SK-N-SH treated with all-trans-retinoic acid at 6 μM for 48 hours (cell line): Measurements from ENCODE around the gene FECH.

Source experiments
- ATAC-seq: fragments of 200-7000 bp; cut with Tn5 transposase; 3 replicates; pipeline ENCODE4 v1.9.1; 2020; ENCODE audit warnings: mild to moderate bottlenecking, moderate library complexity
- ARNTL ChIP-seq: fragments of 450-650 bp; formaldehyde crosslinking; IDR thresholded peaks from 2 replicates; pipeline ENCODE4 v1.5.0; 2020; ENCODE audit warnings: low read depth, mild to moderate bottlenecking, moderate library complexity, borderline replicate concordance
- BACH2 ChIP-seq: fragments of 250-450 bp; sonication (Bioruptor Pico); IDR thresholded peaks from 2 replicates; pipeline ENCODE4 v1.9.0; 2021; ENCODE audit warnings: mild to moderate bottlenecking, borderline replicate concordance
- CREB5 ChIP-seq: fragments of 250-450 bp; sonication (Bioruptor Pico); IDR thresholded peaks from 2 replicates; pipeline ENCODE4 v1.5.1; 2020; ENCODE audit warnings: low read depth, mild to moderate bottlenecking, moderate library complexity
- CSDC2 ChIP-seq: fragments of 250-450 bp; sonication (Bioruptor Pico); IDR thresholded peaks from 2 replicates; pipeline ENCODE4 v1.5.0; 2020; ENCODE audit warnings: mild to moderate bottlenecking, moderate library complexity
- ESRRG ChIP-seq: fragments of 250-450 bp; sonication (Bioruptor Pico); IDR thresholded peaks from 2 replicates; pipeline ENCODE4 v1.6.1; 2021; ENCODE audit warnings: mild to moderate bottlenecking
- GLIS3 ChIP-seq: fragments of 250-450 bp; sonication (Bioruptor Pico); IDR thresholded peaks from 2 replicates; pipeline ENCODE4 v1.5.0; 2020; ENCODE audit warnings: mild to moderate bottlenecking, moderate library complexity
- ISL1 ChIP-seq: fragments of 250-450 bp; sonication (Bioruptor Pico); IDR thresholded peaks from 2 replicates; pipeline ENCODE4 v2.1.2; 2022; ENCODE audit warnings: mild to moderate bottlenecking, moderate library complexity
- OSR1 ChIP-seq: fragments of 250-450 bp; sonication (Bioruptor Pico); IDR thresholded peaks from 2 replicates; pipeline ENCODE4 v1.8.0; 2022; ENCODE audit warnings: moderate library complexity, mild to moderate bottlenecking, inconsistent platforms
- PATZ1 ChIP-seq: fragments of 250-450 bp; sonication (Bioruptor Pico); IDR thresholded peaks from 2 replicates; pipeline ENCODE4 v1.8.0; 2020; ENCODE audit warnings: mild to moderate bottlenecking, moderate library complexity, borderline replicate concordance
- PPARA ChIP-seq: fragments of 250-450 bp; sonication (Bioruptor Pico); IDR thresholded peaks from 2 replicates; pipeline ENCODE4 v1.5.0; 2020; ENCODE audit warnings: mild to moderate bottlenecking, borderline replicate concordance
- RARB ChIP-seq: fragments of 250-450 bp; sonication (Bioruptor Pico); IDR thresholded peaks from 2 replicates; pipeline ENCODE4 v1.8.0; 2021; ENCODE audit warnings: mild to moderate bottlenecking, moderate library complexity
- SNAI2 ChIP-seq: fragments of 250-450 bp; sonication (Bioruptor Pico); IDR thresholded peaks from 2 replicates; pipeline ENCODE4 v1.5.0; 2020; ENCODE audit warnings: mild to moderate bottlenecking, moderate library complexity
- TCF4 ChIP-seq: fragments of 250-450 bp; sonication (Bioruptor Pico); IDR thresholded peaks from 2 replicates; pipeline ENCODE4 v1.8.0; 2021; ENCODE audit warnings: mild to moderate bottlenecking, moderate library complexity, borderline replicate concordance
- TOX ChIP-seq: fragments of 250-450 bp; sonication (Bioruptor Pico); IDR thresholded peaks from 2 replicates; pipeline ENCODE4 v1.8.0; 2021; ENCODE audit warnings: mild to moderate bottlenecking, moderate library complexity, borderline replicate concordance
- TSHZ2 ChIP-seq: fragments of 250-450 bp; sonication (Bioruptor Pico); IDR thresholded peaks from 2 replicates; pipeline ENCODE4 v1.5.0; 2020; ENCODE audit warnings: mild to moderate bottlenecking, moderate library complexity
- ZFP30 ChIP-seq: fragments of 450-650 bp; formaldehyde crosslinking; IDR thresholded peaks from 2 replicates; pipeline ENCODE4 v1.5.0; 2022; ENCODE audit warnings: mild to moderate bottlenecking, moderate library complexity
- ZNF565 ChIP-seq: fragments of 450-650 bp; formaldehyde crosslinking; conservative IDR thresholded peaks from 2 replicates; pipeline ENCODE4 v1.5.0; 2020; ENCODE audit warnings: low read depth, mild to moderate bottlenecking, moderate library complexity
- ZNF70 ChIP-seq: fragments of 450-650 bp; formaldehyde crosslinking; IDR thresholded peaks from 2 replicates; pipeline ENCODE4 v1.5.0; 2020; ENCODE audit warnings: mild to moderate bottlenecking, moderate library complexity
- ZNF8 ChIP-seq: fragments of 450-650 bp; formaldehyde crosslinking; IDR thresholded peaks from 2 replicates; pipeline ENCODE4 v1.5.0; 2020; ENCODE audit warnings: mild to moderate bottlenecking, moderate library complexity
- TF ChIP-seq, protein P1 (sequence below): fragments of 250-450 bp; sonication (Bioruptor Pico); IDR thresholded peaks from 2 replicates; pipeline ENCODE4 v1.5.1; 2021; ENCODE audit warnings: mild to moderate bottlenecking, moderate library complexity
- TF ChIP-seq, protein P2 (sequence below): fragments of 250-450 bp; sonication (Bioruptor Pico); IDR thresholded peaks from 2 replicates; pipeline ENCODE4 v1.8.0; 2021; ENCODE audit warnings: low read depth, mild to moderate bottlenecking, moderate library complexity, borderline replicate concordance

Gene FECH

GRCh38 chr18:57518533-57518932, 68.0 kb downstream of the FECH start:
- ATAC-seq = no peak
- TF ChIP-seq, protein P1, sequence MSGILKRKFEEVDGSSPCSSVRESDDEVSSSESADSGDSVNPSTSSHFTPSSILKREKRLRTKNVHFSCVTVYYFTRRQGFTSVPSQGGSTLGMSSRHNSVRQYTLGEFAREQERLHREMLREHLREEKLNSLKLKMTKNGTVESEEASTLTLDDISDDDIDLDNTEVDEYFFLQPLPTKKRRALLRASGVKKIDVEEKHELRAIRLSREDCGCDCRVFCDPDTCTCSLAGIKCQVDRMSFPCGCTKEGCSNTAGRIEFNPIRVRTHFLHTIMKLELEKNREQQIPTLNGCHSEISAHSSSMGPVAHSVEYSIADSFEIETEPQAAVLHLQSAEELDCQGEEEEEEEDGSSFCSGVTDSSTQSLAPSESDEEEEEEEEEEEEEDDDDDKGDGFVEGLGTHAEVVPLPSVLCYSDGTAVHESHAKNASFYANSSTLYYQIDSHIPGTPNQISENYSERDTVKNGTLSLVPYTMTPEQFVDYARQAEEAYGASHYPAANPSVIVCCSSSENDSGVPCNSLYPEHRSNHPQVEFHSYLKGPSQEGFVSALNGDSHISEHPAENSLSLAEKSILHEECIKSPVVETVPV = no peak
- TF ChIP-seq ESRRG (CRISPR knock-in tag) (no peak), TSHZ2 (no peak), OSR1 (CRISPR knock-in tag) (no peak), TCF4 (CRISPR knock-in tag) (no peak), TOX (no peak), ISL1 (no peak), ZNF565 (CRISPR knock-in tag) (no peak), ARNTL (CRISPR knock-in tag) (no peak), CREB5 (CRISPR knock-in tag) (no peak), RARB (CRISPR knock-in tag) (no peak), SNAI2 (no peak), ZNF8 (CRISPR knock-in tag) (no peak), ZNF70 (CRISPR knock-in tag) (no peak)
- TF ChIP-seq, protein P2, sequence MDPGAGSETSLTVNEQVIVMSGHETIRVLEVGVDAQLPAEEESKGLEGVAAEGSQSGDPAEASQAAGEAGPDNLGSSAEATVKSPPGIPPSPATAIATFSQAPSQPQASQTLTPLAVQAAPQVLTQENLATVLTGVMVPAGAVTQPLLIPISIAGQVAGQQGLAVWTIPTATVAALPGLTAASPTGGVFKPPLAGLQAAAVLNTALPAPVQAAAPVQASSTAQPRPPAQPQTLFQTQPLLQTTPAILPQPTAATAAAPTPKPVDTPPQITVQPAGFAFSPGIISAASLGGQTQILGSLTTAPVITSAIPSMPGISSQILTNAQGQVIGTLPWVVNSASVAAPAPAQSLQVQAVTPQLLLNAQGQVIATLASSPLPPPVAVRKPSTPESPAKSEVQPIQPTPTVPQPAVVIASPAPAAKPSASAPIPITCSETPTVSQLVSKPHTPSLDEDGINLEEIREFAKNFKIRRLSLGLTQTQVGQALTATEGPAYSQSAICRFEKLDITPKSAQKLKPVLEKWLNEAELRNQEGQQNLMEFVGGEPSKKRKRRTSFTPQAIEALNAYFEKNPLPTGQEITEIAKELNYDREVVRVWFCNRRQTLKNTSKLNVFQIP (CRISPR knock-in tag) = no peak
- TF ChIP-seq, all 23 proteins: peak for 0

- TF ChIP-seq GLIS3 (CRISPR knock-in tag) = no peak
- TF ChIP-seq TSHZ2 = no peak
- TF ChIP-seq ISL1 = no peak
- no peak for TF ChIP-seq ZFP30 (CRISPR knock-in tag)
- no peak for TF ChIP-seq SNAI2
- no peak for TF ChIP-seq PATZ1 (CRISPR knock-in tag)
- TF ChIP-seq CSDC2 (CRISPR knock-in tag) = no peak
- no peak for TF ChIP-seq PPARA (CRISPR knock-in tag)
- no peak for TF ChIP-seq TOX
- no peak for TF ChIP-seq ZNF565 (CRISPR knock-in tag)
- TF ChIP-seq, protein P2 (CRISPR knock-in tag) = no peak
- TF ChIP-seq OSR1 (CRISPR knock-in tag) = no peak
- no peak for TF ChIP-seq BACH2
- no peak for TF ChIP-seq ZNF70 (CRISPR knock-in tag)
- no peak for TF ChIP-seq ESRRG (CRISPR knock-in tag)
- no peak for ATAC-seq
Observed at GRCh38 chr18:57516056-57516455, 70.4 kb downstream of the FECH start.
